DMS53 treated with DMSO at 0.1 percent for 48 hours (cell line): ENCODE data around the gene ZNF343.
A peak's percentile ranks its signal among the peaks of the same experiment; 100 is the strongest.

Experiments
- DNase-seq: peaks from one replicate; lab custom pipeline; 2025; ENCODE audit not compliant: unreplicated experiment; lab: John Stamatoyannopoulos, UW

ZNF343 gene

GRCh38 chr20:2475850-2476741 is 32.6 kb downstream of the ZNF343 start:
- DNase-seq = no peak

DNA sequence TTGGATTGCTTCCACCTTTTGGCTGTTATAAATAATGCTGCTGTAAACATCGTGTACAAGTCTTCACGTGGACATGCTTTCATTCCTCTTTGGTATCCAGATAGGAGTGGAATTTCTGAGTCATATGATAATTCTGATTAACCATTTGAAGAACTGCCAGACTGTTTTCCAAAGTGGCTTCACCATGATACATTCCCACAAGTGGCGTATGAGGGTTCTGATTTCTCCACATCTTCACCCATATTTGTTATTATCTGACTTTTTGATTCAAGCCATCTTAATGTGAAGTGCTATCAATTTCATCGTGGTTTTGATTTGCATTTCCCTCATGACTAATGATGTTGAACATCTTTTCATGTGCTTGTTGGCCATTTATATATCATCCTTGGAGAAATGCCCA is 35.2 kb downstream of the ZNF343 start:
- DNase-seq = no peak

DNA sequence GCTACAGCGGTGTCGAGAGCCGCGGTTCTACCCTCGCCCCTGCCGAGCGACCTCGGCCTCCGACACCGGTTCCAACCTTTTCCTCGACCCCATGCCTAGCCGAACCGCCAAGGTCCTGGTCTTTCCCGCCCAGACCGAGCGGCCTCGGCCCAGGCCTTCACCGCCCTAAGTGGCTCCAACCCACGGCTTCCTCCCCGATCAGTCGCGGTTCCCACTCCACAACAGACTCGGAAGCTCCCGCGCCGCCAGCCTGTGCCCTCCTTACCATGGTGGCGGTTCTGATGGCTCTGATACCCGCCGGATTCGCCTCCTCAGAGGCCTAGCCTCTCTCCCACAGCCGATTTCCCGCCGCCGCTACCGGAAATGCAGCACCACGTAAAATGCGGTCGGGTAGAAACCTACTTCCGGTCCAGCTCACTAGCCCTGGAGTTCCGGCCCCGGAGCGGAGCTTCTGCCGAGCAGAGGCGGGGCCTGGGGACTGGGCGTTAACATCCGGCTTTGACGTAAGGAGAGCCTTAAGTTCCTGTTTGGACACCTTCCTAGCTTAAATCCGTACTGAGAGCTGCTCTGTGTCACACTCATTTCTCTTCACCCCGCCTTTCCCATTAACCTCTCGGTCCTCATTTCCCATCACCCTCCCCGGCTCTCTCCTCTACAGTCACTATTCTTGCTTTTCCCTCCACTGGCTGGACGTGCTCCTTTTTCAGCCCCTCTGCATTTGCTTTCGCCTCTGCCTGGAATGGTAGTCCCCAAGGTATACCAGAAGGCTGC is 38.1 kb downstream of the ZNF343 start, which contains the start of gene SNRPB:
SNRPB (minus strand) TSS at position 367 of the 771 bp plus-strand sequence; CDS start at position 268, 99 bp downstream.
- DNase-seq = peak; percentile 96

DNA sequence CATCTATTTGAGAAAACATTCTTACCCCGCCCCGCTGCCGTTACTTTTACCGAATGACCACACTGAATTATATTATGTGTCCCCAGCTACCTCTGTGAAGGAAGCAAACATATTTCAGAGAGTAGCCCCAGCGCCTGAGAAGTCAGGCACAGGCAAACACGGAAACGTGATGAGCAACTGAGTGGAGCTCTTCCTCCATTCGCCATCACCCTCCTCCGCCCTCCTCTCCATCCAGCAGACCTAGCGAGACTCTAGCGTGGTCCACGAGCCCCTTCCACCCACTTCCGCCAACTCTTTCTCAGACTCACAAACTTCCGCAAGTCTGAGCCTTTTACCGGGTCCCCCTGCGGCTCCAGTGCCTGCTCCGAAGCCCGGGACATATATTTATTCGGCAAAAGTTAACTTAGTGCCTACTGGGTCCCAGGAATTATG is 38.7 kb downstream of the ZNF343 start:
- DNase-seq = peak; percentile 17

DNA sequence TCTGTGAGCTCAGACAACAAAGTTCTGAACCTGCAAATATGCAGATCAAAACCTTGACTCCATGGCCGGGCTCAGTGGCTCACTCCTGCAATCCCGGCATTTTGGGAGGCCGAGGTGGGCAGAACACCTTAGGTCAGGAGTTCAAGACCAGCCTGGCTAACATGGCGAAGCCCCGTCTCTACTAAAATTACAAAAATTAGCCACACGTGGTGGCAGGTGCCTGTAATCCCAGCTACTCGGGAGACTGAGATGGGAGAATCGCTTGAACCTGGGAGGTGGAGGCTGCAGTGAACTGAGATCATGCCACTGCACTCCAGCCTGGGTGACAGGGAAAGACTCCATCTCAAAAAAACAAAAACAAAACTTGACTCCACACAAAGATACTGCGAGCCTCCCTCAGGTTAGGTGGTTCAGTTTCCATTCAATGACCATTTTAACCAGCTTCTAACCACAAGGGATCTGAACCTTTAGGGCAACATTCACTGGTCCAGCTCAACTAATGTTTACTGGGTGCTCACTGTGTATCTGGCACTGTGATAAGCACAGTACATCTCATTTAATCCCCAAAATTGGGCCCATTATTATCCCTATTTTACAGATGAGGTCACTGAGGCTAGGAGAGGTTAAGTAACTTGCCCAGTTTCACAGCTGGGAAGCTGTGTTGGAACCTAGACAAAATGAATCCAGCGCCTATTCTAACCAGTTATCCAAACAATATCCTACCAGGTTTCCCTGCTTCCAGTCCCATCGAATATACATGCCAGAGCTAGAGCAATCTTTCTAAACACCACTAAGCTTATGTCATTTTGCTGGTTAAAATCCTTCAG is 39.9 kb downstream of the ZNF343 start:
- no peak for DNase-seq

- no peak for DNase-seq
Observed at GRCh38 chr20:2467412-2467811, 41.3 kb downstream of the ZNF343 start.

DNA sequence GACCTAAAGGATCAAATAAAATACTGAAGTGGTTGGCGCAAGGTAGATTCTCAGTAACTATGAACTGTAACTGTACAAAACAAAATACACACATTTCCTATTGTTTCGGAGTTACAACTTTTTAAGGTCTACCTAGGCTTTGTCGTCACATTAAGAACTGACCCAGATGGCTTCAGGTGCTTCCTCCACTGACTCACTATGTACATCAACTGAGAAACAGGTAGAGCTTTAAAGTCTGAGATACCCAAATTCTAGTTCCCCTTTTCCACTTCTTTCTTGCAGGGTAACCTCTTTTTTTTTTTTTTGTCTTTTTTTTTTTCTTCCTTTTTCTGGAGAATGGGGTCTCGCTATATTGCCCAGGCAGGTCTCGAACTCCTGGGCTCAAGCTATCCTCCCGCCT is 43.6 kb downstream of the ZNF343 start:
- no peak for DNase-seq

- no peak for DNase-seq
Observed at GRCh38 chr20:2463616-2464365, 44.9 kb downstream of the ZNF343 start.

GRCh38 chr20:2462484-2462883 is 46.2 kb downstream of the ZNF343 start:
- no peak for DNase-seq

DNA sequence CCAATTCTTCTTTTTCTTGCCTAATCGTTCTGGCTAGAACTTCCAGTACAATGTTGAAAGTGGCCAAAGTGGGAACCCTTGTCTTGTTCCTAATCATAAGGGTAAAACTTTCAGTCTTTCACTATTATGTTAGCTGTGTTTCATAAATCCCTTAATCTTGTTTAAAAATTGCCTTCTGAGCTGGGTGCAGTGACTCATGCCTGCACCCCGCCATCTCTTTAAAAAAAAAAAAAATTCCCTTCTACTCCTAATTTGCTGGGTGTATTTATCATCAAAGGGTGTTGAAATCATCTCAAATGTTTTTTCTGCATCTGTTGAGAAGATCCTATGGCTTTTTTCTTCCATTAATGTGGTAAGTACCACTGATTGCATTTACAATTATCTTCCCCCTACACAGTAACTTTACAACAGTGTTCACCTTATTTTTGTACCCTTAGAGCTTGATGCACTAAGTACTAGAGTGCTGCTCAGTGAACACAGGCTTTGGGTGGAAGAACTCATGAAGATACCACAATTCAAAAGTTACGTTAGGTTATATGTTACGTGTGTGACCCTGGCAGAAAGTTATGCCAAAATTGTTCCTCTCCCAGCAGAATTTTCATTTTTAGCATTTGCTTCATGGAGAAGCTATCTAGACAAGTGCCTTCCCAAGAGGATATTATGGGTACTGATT is 47.8 kb downstream of the ZNF343 start:
- DNase-seq = no peak

DNA sequence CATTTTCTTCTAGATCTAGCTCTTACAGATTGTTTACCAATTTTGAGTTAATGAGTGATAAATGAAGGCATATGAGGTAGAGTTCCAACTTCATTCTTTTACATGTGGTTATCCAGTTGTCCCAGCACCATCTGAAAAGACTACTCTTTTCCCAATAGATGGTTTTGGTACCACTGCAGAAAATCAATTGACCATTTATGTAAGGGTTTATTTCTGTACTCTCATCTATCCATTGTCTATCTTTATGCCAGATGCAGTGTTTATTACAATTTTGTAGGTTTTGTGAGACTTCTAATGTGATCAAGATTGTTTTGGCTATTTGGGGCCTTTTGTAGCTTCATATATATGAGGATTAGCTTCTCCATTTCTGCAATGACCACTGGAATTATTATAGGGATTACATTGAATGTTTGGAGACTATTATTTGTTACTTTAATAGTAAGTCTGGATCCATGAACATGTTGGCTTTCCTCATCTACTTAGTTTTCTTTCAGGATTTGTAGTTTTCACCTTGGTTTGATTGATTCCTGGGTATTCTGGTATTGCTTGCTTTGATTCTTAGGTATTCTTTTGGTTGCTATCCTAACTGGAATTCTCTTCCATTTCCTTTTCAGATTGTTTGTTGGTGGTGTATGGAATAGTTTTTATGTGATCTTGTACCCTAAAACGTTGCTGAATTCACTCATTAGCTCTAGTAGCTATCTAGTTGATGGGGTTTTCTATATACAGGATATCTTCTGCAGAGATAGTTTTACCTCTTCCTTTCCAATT is 48.5 kb downstream of the ZNF343 start:
- DNase-seq = no peak

DNA sequence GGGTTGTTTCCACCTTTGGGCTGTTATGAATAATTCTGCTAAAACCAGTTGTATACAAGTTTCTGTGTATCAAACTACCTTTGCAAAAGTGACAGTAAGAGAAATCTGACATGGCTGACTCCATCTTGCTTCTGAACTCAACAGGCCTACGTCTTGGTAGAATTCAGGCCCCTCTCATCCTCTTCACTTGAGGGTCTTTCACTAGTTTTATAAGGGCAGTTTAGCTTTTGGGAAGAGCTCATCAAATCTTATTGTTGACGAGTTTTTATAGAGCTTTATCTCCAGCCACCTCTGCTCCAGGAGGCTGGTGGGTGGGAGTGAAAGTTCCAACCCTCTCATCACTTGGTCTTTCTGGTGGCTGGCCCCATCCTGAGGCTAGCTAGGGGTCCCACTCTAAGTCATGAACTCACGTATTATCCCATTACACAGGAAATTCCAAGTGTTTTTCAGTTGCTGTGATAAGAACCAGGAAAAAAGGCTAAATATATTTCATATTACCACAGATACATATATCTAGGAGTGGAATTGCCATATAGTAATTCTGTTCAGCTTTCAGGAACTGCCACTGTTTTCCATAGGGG is 49.7 kb downstream of the ZNF343 start:
- DNase-seq = no peak

GRCh38 chr20:2455771-2456497 is 52.8 kb downstream of the ZNF343 start:
- no peak for DNase-seq

DNA sequence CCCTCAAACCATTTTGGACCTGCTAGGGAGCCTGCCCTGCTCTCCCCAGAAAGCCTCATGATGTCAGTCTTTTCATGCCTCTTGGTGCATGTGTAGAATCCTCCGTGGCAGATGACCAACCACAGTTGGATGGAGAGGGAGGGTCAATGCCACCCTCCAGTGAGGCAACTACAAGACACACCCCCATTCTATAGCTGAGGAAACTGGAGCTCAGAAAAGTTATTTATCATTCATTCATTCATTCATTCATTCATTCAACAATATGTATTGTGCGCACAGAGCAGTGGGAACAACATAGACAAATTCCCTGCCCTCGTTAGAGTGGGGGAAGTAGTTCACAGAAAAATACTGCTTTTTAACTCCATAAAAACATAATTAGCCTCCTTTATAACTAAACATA is 54.9 kb downstream of the ZNF343 start:
- no peak for DNase-seq

GRCh38 chr20:2451939-2452732 is 56.6 kb downstream of the ZNF343 start:
- DNase-seq = peak; percentile 53

DNA sequence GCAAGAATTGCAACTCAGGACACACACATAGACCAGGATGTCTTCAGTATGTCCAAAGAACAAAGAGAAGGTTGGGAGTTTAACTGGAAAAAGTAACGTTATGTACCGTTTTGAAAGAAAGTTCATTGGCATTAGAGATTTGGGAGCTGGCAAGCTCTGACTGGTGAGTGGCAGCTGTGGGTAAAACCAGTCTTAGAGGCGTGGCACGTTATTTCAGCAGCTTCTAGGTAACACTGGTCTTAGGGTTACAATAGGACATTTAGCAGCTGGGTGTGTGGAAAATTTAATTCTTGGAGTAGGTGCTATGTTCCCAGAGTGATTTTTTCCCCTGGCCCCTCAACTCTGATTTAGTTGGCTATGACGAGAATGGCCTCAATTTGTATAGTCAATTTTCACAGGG is 57.3 kb downstream of the ZNF343 start:
- DNase-seq = no peak

GRCh38 chr20:2449386-2449785 is 59.3 kb downstream of the ZNF343 start:
- no peak for DNase-seq
